Neural cell (in vitro differentiated cells): Measurements from ENCODE around the gene PWWP2B. TPM values are rescaled to one million over a fixed set of nuclear protein-coding genes. Genes with fewer than 3 reads are reported as not detected.

Experiments used
- H2AFZ ChIP-seq: fragments of 200-600, 300-800 bp; sonication (generic), shearing (Covaris generic); 2 replicates; pipeline ENCODE4 v1.6.0; 2014; ENCODE audit warnings: low read depth, mild to moderate bottlenecking, antibody characterized with exemption, low read length, moderate library complexity
- H3F3A ChIP-seq: fragments of 200-600 bp; shearing (Covaris generic); 2 replicates; pipeline ENCODE4 v1.6.1; 2016; ENCODE audit warnings: mild to moderate bottlenecking, moderate library complexity, mixed read lengths, antibody characterized with exemption, low read length; ENCODE audit not compliant: insufficient read depth, poor library complexity, severe bottlenecking
- H3K27ac ChIP-seq: fragments of 200-600, 300-800 bp; sonication (generic), shearing (Covaris generic); 2 replicates; pipeline ENCODE4 v1.5.1; 2014; ENCODE audit warnings: mild to moderate bottlenecking, low read length, moderate library complexity
- H3K27me3 ChIP-seq: fragments of 300-800, 200-600 bp; sonication (generic), shearing (Covaris generic); 2 replicates; pipeline ENCODE4 v1.6.0; 2014; ENCODE audit warnings: mild to moderate bottlenecking, low read depth, low read length, moderate library complexity; ENCODE audit not compliant: insufficient read depth
- H3K36me3 ChIP-seq: fragments of 300-800, 200-600 bp; sonication (generic), shearing (Covaris generic); 2 replicates; pipeline ENCODE4 v1.5.1; 2014; ENCODE audit warnings: mild to moderate bottlenecking, antibody characterized with exemption, low read length, moderate library complexity; ENCODE audit not compliant: insufficient read depth
- H3K4me2 ChIP-seq: fragments of 300-800, 200-600 bp; sonication (generic), shearing (Covaris generic); 2 replicates; pipeline ENCODE4 v1.6.0; 2014; ENCODE audit warnings: mild to moderate bottlenecking, low read length
- H3K4me3 ChIP-seq: fragments of 300-800, 200-600 bp; sonication (generic), shearing (Covaris generic); 2 replicates; pipeline ENCODE4 v1.5.1; 2014; ENCODE audit warnings: mild to moderate bottlenecking, low read length, moderate library complexity
- H3K79me2 ChIP-seq: fragments of 200-600 bp; shearing (Covaris generic); replicated peaks from 2 replicates; pipeline ENCODE4 v1.6.0; 2014; ENCODE audit warnings: mild to moderate bottlenecking, low read length, moderate library complexity; ENCODE audit not compliant: insufficient read depth
- H3K9ac ChIP-seq: fragments of 300-800, 200-600 bp; sonication (generic), shearing (Covaris generic); 2 replicates; pipeline ENCODE4 v1.6.1; 2016; ENCODE audit warnings: mild to moderate bottlenecking, low read length, mixed read lengths
- H3K9me2 ChIP-seq: fragments of 200-600 bp; shearing (Covaris generic); 2 replicates; pipeline ENCODE4 v1.6.1; 2016; ENCODE audit warnings: mild to moderate bottlenecking, low read length, mixed read lengths; ENCODE audit not compliant: insufficient read depth
- H3K9me3 ChIP-seq: fragments of 200-600, 300-800 bp; sonication (generic), shearing (Covaris generic); 2 replicates; pipeline ENCODE4 v1.6.1; 2016; ENCODE audit warnings: mild to moderate bottlenecking, mixed run types, low read length, moderate library complexity, mixed read lengths
- H4K20me1 ChIP-seq: fragments of 200-600 bp; shearing (Covaris generic); 2 replicates; pipeline ENCODE4 v1.6.1; 2016; ENCODE audit warnings: mild to moderate bottlenecking, mixed run types; ENCODE audit not compliant: insufficient read depth
- CTCF ChIP-seq: fragments of 450-650 bp; IDR thresholded peaks from 2 replicates; pipeline ENCODE4 v1.5.1; 2014; ENCODE audit warnings: antibody characterized with exemption, mild to moderate bottlenecking, moderate library complexity; ENCODE audit not compliant: poor library complexity, severe bottlenecking
- EP300 ChIP-seq: fragments of 450-650 bp; conservative IDR thresholded peaks from 2 replicates; pipeline ENCODE4 v1.6.1; 2014; ENCODE audit warnings: antibody characterized with exemption, mild to moderate bottlenecking, moderate library complexity; ENCODE audit not compliant: poor library complexity, severe bottlenecking
- EZH2 ChIP-seq: fragments of 200-600, 300-800 bp; shearing (Covaris generic), sonication (generic); IDR thresholded peaks from 2 replicates; pipeline ENCODE4 v1.6.1; 2014; ENCODE audit warnings: antibody characterized with exemption, low read length, borderline replicate concordance, mild to moderate bottlenecking; ENCODE audit not compliant: insufficient read depth, poor library complexity, severe bottlenecking
- MXI1 ChIP-seq: fragments of 450-650 bp; conservative IDR thresholded peaks from 2 replicates; pipeline ENCODE4 v1.6.1; 2014; ENCODE audit warnings: antibody characterized with exemption, mild to moderate bottlenecking; ENCODE audit not compliant: poor library complexity, severe bottlenecking
- POLR2AphosphoS5 ChIP-seq: IDR thresholded peaks from 2 replicates; pipeline ENCODE4 v1.6.1; 2012
- RAD21 ChIP-seq: fragments of 450-650 bp; conservative IDR thresholded peaks from 2 replicates; pipeline ENCODE4 v1.6.1; 2014; ENCODE audit warnings: antibody characterized with exemption, mild to moderate bottlenecking, moderate library complexity
- REST ChIP-seq: IDR thresholded peaks from 2 replicates; pipeline ENCODE4 v1.6.1; 2012; ENCODE audit warnings: borderline replicate concordance
- SMC3 ChIP-seq: fragments of 450-650 bp; conservative IDR thresholded peaks from 2 replicates; pipeline ENCODE4 v1.6.1; 2014; ENCODE audit warnings: antibody characterized with exemption, mild to moderate bottlenecking, moderate library complexity; ENCODE audit not compliant: poor library complexity
- TAF1 ChIP-seq: IDR thresholded peaks from 2 replicates; pipeline ENCODE4 v1.6.1; 2012; ENCODE audit warnings: low read depth
- polyA plus RNA-seq: library from polyadenylated mRNA; depleted of rRNA; stranded (reverse); fragments of >200 nt; gene quantifications from 2 replicates; pipeline ENCODE4 v1.2.3, GENCODE V29; 2014

Gene PWWP2B
- polyA plus RNA-seq, 1 donor from 2014 or later = 13.0 TPM

GRCh38 chr10:132437541-132437950 lies 40.5 kb downstream of the PWWP2B start:
- Histone ChIP-seq H3K36me3 (no peaks in the 10 kb centered on the region), H3F3A (no peaks in the 10 kb centered on the region), H2AFZ (no peak overlapping the region), H3K9me2 (no peaks in the 10 kb centered on the region), H3K9me3 (no peaks in the 10 kb centered on the region), H3K9ac (no peak overlapping the region), H3K27me3 (no peaks in the 10 kb centered on the region), H4K20me1 (no peaks in the 10 kb centered on the region), H3K27ac (no peak overlapping the region), H3K4me2 (no peak overlapping the region), H3K79me2 (no peaks in the 10 kb centered on the region), H3K4me3 (no peak overlapping the region)
- TF ChIP-seq EZH2 = no peak
- TF ChIP-seq EP300 = no peak
- no peak for TF ChIP-seq POLR2AphosphoS5

- H3K4me3 ChIP-seq = no peak overlapping the region
- no peaks in the 10 kb centered on the region for H4K20me1 ChIP-seq
- H3K79me2 ChIP-seq = no peaks in the 10 kb centered on the region
- no peak overlapping the region for H3K27ac ChIP-seq
- no peak overlapping the region for H2AFZ ChIP-seq
- H3K9me3 ChIP-seq = no peaks in the 10 kb centered on the region
- no peak overlapping the region for H3K9ac ChIP-seq
- H3K9me2 ChIP-seq = no peaks in the 10 kb centered on the region
- no peaks in the 10 kb centered on the region for H3F3A ChIP-seq
- H3K4me2 ChIP-seq = no peak overlapping the region
- TF ChIP-seq POLR2AphosphoS5 = no peak
- TF ChIP-seq CTCF = no peak
- TF ChIP-seq EP300 = no peak
- no peak for TF ChIP-seq TAF1
- no peak for TF ChIP-seq MXI1
- no peak for TF ChIP-seq SMC3
- no peak for TF ChIP-seq REST
- no peak for TF ChIP-seq EZH2
- no peak for TF ChIP-seq RAD21
- H3K27me3 ChIP-seq = no peaks in the 10 kb centered on the region
- no peaks in the 10 kb centered on the region for H3K36me3 ChIP-seq
Observed at GRCh38 chr10:132438091-132439024, 41.4 kb downstream of the PWWP2B start.
